Brain microvascular endothelial cell (primary cell): Measurements from ENCODE around the gene TERT.
"Not testable (repeated sequence)": the region's sequence is repeated elsewhere in the genome, so short reads cannot be mapped to it uniquely, and the experiment has no call there.

ENCODE experiments used
- DNase-seq: peaks from one replicate; pipeline ENCODE4 v3.0.0-alpha.2; 2020
- H3K27ac ChIP-seq: fragments of 250-450 bp; sonication (Bioruptor Pico); 2 replicates; pipeline ENCODE4 v1.5.1; 2020; ENCODE audit warnings: mild to moderate bottlenecking, moderate library complexity
- H3K27me3 ChIP-seq: fragments of 250-450 bp; sonication (Bioruptor Pico); replicated peaks from 2 replicates; pipeline ENCODE4 v1.5.1; 2020; ENCODE audit warnings: mild to moderate bottlenecking
- H3K36me3 ChIP-seq: fragments of 250-450 bp; sonication (Bioruptor Pico); replicated peaks from 2 replicates; pipeline ENCODE4 v1.5.1; 2020; ENCODE audit warnings: mild to moderate bottlenecking
- H3K4me3 ChIP-seq: 2 replicates; pipeline ENCODE4 v1.5.1; 2011; ENCODE audit warnings: low read depth, mild to moderate bottlenecking, control low read depth, low read length, moderate library complexity
- in situ Hi-C: cut with HindIII; loops from 2 replicates; pipeline ENCODE4 v1.10.0; 2017; ENCODE audit warnings: low sequenced_read_pairs, low pct_ligation_motif_present
- TF ChIP-seq, protein P1 (sequence below): IDR thresholded peaks from 2 replicates; pipeline ENCODE4 v1.5.1; 2011; ENCODE audit warnings: low read depth, mild to moderate bottlenecking, moderate library complexity, low read length, control low read depth, inconsistent platforms; ENCODE audit errors: missing control alignments

Gene TERT

DNA sequence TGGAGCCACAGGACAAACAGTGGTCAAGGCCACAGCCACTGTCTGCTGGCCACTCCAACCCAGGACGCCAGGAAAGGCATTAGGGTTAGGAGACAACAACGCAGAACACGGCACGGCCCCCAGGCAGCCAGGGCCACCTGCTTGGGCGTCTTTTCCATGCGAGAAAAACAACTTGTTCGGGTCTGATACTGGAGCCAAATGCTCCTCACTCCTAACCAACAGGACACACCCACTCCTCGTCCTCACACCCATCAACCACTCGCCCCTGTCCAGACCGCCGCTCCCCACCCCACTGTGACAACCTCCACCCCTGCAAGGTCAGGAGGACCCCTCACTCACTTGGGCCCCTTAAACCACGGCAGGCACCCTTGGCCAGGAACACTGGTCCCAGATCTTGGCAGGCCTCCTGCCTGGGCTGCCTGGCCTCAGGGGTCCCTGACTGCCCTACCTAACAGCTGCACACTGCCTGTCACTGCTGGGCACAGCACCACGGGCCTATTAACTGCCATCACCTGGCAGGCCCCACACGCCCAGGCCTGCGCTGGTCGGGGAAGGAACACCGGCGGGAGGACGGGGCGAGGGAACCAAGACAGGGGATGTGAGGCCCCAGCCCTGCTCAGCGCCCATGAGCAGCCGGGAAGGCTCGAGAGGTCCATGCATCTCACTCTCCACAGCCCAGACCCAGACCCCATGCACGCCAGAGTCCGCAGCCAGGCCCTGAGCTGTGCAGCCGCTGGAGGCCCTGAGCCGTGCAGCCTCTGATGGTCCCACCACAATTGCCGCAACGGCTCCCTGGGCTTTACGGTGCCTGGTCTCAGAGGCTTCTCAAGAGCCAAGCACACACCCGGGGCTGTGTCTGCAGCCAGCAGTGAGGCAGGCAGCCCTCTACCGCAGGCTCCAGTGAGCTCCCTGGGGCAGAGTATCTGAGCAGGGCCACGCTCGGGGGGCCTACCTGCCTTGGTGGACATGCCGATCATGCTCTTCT is 36.3 kb upstream of the TERT start:
- no peak for DNase-seq
- no peak overlapping the region for H3K27ac ChIP-seq
- in situ Hi-C loops: no loop called here
- H3K36me3 ChIP-seq: peaks cover 37% of the 10 kb centered on the region
- H3K4me3 ChIP-seq: no peak overlapping the region
- TF ChIP-seq, protein P1, sequence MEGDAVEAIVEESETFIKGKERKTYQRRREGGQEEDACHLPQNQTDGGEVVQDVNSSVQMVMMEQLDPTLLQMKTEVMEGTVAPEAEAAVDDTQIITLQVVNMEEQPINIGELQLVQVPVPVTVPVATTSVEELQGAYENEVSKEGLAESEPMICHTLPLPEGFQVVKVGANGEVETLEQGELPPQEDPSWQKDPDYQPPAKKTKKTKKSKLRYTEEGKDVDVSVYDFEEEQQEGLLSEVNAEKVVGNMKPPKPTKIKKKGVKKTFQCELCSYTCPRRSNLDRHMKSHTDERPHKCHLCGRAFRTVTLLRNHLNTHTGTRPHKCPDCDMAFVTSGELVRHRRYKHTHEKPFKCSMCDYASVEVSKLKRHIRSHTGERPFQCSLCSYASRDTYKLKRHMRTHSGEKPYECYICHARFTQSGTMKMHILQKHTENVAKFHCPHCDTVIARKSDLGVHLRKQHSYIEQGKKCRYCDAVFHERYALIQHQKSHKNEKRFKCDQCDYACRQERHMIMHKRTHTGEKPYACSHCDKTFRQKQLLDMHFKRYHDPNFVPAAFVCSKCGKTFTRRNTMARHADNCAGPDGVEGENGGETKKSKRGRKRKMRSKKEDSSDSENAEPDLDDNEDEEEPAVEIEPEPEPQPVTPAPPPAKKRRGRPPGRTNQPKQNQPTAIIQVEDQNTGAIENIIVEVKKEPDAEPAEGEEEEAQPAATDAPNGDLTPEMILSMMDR: no peak
- H3K27me3 ChIP-seq: no peaks in the 10 kb centered on the region

GRCh38 chr5:1330146-1330846 is 35.4 kb upstream of the TERT start:
- Histone ChIP-seq H3K27me3 (no peaks in the 10 kb centered on the region), H3K27ac (no peak overlapping the region), H3K4me3 (no peak overlapping the region), H3K36me3 (peaks cover 32% of the 10 kb centered on the region)
- in situ Hi-C loops: no loop called here
- TF ChIP-seq, protein P1: no peak
- no peak for DNase-seq

DNA sequence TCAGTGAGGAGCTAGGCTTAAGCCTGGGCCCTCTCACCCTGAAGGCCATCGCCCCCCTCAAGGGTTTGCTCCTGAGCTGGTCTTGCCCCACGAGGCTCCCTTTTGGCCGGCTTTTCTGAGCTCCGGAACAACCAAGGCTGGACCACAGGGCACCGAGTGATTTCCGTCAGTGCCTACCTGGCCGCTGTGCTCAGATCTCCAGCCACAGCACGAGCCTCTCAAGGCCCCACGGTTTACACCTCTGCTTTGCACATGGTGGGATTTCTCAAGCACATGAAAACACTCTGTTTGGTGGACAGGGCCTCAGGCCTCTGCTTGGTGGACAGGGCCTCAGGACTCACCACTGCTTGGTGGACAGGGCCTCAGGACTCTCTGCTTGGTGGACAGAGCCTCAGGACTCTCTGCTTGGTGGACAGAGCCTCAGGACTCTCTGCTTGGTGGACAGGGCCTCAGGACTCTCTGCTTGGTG is 34.3 kb upstream of the TERT start:
- Histone ChIP-seq H3K27ac (no peak overlapping the region), H3K36me3 (peaks cover 36% of the 10 kb centered on the region), H3K4me3 (no peak overlapping the region), H3K27me3 (no peaks in the 10 kb centered on the region)
- in situ Hi-C loops: no loop called here
- TF ChIP-seq, protein P1: no peak
- no peak for DNase-seq

- DNase-seq, H3K4me3 ChIP-seq, H3K27me3 ChIP-seq, in situ Hi-C loops, H3K27ac ChIP-seq: not testable (repeated sequence)
- H3K36me3 ChIP-seq: peaks cover 38% of the 10 kb centered on the region
Observed at GRCh38 chr5:1328237-1329110, 33.6 kb upstream of the TERT start.

DNA sequence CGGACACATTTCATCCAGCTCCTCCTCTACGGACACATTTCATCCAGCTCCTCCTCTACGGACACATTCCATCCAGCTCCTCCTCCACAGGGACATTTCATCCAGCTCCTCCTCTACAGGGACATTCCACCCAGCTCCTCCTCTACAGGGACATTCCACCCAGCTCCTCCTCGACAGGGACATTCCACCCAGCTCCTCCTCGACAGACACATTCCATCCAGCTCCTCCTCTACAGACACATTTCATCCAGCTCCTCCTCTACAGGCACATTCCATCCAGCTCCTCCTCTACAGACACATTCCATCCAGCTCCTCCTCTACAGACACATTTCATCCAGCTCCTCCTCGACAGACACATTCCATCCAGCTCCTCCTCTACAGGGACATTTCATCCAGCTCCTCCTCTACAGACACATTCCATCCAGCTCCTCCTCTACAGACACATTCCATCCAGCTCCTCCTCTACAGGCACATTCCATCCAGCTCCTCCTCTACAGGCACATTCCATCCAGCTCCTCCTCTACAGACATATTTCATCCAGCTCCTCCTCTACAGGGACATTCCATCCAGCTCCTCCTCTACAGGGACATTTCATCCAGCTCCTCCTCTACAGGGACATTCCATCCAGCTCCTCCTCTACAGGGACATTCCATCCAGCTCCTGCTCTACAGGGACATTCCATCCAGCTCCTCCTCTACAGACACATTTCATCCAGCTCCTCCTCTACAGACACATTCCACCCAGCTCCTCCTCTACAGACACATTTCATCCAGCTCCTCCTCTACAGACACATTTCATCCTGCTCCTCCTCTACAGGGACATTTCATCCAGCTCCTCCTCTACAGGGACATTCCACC is 32.3 kb upstream of the TERT start:
- H3K27ac ChIP-seq: peak overlapping the region; percentile 37
- in situ Hi-C loops, H3K4me3 ChIP-seq, H3K27me3 ChIP-seq: not testable (repeated sequence)
- DNase-seq: peak; percentile 70
- H3K36me3 ChIP-seq: peaks cover 46% of the 10 kb centered on the region

GRCh38 chr5:1326532-1326875 is 31.6 kb upstream of the TERT start:
- DNase-seq, H3K27me3 ChIP-seq, in situ Hi-C loops, H3K4me3 ChIP-seq: not testable (repeated sequence)
- Histone ChIP-seq H3K27ac (peak overlapping the region; percentile 22), H3K36me3 (peaks cover 52% of the 10 kb centered on the region)
